SK-N-SH treated with all-trans-retinoic acid at 6 μM for 48 hours (cell line): Measurements from ENCODE around the gene USP48.

Experiments used
- ARNTL ChIP-seq: fragments of 450-650 bp; formaldehyde crosslinking; IDR thresholded peaks from 2 replicates; pipeline ENCODE4 v1.5.0; 2020; ENCODE audit warnings: low read depth, mild to moderate bottlenecking, moderate library complexity, borderline replicate concordance
- GLIS3 ChIP-seq: fragments of 250-450 bp; sonication (Bioruptor Pico); IDR thresholded peaks from 2 replicates; pipeline ENCODE4 v1.5.0; 2020; ENCODE audit warnings: mild to moderate bottlenecking, moderate library complexity
- PPARA ChIP-seq: fragments of 250-450 bp; sonication (Bioruptor Pico); IDR thresholded peaks from 2 replicates; pipeline ENCODE4 v1.5.0; 2020; ENCODE audit warnings: mild to moderate bottlenecking, borderline replicate concordance
- RARB ChIP-seq: fragments of 250-450 bp; sonication (Bioruptor Pico); IDR thresholded peaks from 2 replicates; pipeline ENCODE4 v1.8.0; 2021; ENCODE audit warnings: mild to moderate bottlenecking, moderate library complexity
- SNAI2 ChIP-seq: fragments of 250-450 bp; sonication (Bioruptor Pico); IDR thresholded peaks from 2 replicates; pipeline ENCODE4 v1.5.0; 2020; ENCODE audit warnings: mild to moderate bottlenecking, moderate library complexity
- TOX ChIP-seq: fragments of 250-450 bp; sonication (Bioruptor Pico); IDR thresholded peaks from 2 replicates; pipeline ENCODE4 v1.8.0; 2021; ENCODE audit warnings: mild to moderate bottlenecking, moderate library complexity, borderline replicate concordance
- ZNF565 ChIP-seq: fragments of 450-650 bp; formaldehyde crosslinking; conservative IDR thresholded peaks from 2 replicates; pipeline ENCODE4 v1.5.0; 2020; ENCODE audit warnings: low read depth, mild to moderate bottlenecking, moderate library complexity
- ZNF70 ChIP-seq: fragments of 450-650 bp; formaldehyde crosslinking; IDR thresholded peaks from 2 replicates; pipeline ENCODE4 v1.5.0; 2020; ENCODE audit warnings: mild to moderate bottlenecking, moderate library complexity
- ZNF8 ChIP-seq: fragments of 450-650 bp; formaldehyde crosslinking; IDR thresholded peaks from 2 replicates; pipeline ENCODE4 v1.5.0; 2020; ENCODE audit warnings: mild to moderate bottlenecking, moderate library complexity
- TF ChIP-seq, protein P1 (sequence below): fragments of 250-450 bp; sonication (Bioruptor Pico); IDR thresholded peaks from 2 replicates; pipeline ENCODE4 v1.5.1; 2020; ENCODE audit warnings: low read depth, mild to moderate bottlenecking, moderate library complexity
- TF ChIP-seq, protein P2 (sequence below): fragments of 250-450 bp; sonication (Bioruptor Pico); IDR thresholded peaks from 2 replicates; pipeline ENCODE4 v1.8.0; 2021; ENCODE audit warnings: low read depth, mild to moderate bottlenecking, moderate library complexity, borderline replicate concordance

DNA sequence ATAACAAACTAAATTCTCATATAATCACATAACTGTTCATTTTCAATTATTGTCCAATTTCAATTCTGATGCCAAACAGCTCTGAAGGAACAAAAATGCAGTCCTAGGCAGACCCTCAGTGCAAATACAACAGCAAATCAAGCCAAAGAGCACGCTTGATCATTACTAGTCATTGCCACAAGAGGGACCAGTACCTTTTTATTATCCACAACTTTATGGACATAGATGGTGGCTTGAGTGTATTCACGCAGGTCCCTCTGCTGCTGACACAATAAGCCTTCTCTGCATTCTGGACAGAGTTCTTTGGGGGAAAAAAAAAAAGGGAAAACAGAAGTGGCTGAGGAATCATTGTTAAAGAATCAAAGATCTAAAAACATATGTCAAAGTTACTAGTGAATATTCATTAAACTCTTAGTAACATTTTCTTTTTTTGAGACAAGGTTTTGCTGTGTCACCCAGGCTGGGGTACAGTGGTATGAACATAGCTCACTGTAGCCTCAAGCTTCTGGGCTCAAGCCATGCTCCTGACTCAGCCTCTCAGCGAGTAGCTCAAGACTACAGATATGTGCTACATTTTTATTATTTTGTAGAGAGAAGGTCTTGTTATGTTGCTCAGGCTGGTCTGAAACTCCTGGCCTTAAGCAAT, 79.5 kb downstream of the USP48 start:
- TF ChIP-seq PPARA (CRISPR knock-in tag): no peak
- no peak for TF ChIP-seq ARNTL (CRISPR knock-in tag)
- TF ChIP-seq, protein P1, sequence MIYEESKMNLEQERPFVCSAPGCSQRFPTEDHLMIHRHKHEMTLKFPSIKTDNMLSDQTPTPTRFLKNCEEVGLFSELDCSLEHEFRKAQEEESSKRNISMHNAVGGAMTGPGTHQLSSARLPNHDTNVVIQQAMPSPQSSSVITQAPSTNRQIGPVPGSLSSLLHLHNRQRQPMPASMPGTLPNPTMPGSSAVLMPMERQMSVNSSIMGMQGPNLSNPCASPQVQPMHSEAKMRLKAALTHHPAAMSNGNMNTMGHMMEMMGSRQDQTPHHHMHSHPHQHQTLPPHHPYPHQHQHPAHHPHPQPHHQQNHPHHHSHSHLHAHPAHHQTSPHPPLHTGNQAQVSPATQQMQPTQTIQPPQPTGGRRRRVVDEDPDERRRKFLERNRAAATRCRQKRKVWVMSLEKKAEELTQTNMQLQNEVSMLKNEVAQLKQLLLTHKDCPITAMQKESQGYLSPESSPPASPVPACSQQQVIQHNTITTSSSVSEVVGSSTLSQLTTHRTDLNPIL (CRISPR knock-in tag): no peak
- TF ChIP-seq GLIS3: no peak
- TF ChIP-seq ZNF70 (CRISPR knock-in tag): no peak
- no peak for TF ChIP-seq SNAI2 (CRISPR knock-in tag)
- no peak for TF ChIP-seq TOX (CRISPR knock-in tag)
- no peak for TF ChIP-seq ZNF565 (CRISPR knock-in tag)
- no peak for TF ChIP-seq RARB (CRISPR knock-in tag)
- TF ChIP-seq ZNF8: no peak
- TF ChIP-seq, protein P2, sequence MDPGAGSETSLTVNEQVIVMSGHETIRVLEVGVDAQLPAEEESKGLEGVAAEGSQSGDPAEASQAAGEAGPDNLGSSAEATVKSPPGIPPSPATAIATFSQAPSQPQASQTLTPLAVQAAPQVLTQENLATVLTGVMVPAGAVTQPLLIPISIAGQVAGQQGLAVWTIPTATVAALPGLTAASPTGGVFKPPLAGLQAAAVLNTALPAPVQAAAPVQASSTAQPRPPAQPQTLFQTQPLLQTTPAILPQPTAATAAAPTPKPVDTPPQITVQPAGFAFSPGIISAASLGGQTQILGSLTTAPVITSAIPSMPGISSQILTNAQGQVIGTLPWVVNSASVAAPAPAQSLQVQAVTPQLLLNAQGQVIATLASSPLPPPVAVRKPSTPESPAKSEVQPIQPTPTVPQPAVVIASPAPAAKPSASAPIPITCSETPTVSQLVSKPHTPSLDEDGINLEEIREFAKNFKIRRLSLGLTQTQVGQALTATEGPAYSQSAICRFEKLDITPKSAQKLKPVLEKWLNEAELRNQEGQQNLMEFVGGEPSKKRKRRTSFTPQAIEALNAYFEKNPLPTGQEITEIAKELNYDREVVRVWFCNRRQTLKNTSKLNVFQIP: no peak
